ENCODE results near the gene PRKCE. TPM values are rescaled to one million over a fixed set of nuclear protein-coding genes. Genes with fewer than 3 reads are reported as not detected.
"Not testable (repeated sequence)": the region's sequence is repeated elsewhere in the genome, so short reads cannot be mapped to it uniquely, and the experiment has no call there.

The PRKCE gene
- total RNA-seq, 1 donor from 2014 or later, result 13.7 TPM

DNA sequence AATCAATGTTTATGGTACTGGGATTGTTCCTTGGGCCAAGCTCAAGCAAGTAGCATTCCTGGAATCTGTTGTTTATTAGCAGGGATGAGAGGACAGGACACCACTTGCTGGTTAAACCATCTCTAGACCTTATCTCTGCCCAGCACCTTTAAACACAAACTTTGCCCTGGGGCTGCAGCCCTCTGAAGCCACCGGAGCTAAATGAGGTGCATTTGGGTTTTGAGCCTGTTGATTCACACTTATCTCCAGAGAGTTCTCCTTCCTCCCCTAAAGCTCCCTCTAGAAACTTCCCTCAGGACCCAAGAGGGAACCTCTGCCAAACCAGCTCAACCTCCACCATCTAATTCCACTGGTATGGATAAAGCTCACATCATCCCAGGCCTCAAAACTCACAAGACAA lies 551.0 kb downstream of the PRKCE start:
- intact Hi-C loops (cut with micrococcal nuclease), result no loop called here

DNA sequence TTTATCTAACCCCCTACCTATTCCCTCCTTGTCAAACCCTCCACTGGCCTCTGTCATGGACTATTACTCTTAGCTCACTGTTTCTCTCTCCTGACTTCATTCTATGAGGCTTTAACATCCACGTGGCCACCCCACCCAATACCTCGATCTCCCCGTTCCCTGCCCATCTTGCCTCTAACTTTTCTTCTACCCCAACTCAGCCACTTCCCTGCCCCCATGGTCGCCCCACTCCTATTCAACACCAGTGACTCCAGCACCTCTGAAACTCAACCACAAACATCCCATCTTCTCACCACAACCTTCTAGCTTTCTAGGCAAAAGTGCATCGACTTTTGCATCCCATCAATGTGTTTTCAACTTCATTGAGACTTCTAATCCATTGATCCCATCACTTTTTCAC lies 551.5 kb downstream of the PRKCE start:
- intact Hi-C loops (cut with micrococcal nuclease), result no loop called here

DNA sequence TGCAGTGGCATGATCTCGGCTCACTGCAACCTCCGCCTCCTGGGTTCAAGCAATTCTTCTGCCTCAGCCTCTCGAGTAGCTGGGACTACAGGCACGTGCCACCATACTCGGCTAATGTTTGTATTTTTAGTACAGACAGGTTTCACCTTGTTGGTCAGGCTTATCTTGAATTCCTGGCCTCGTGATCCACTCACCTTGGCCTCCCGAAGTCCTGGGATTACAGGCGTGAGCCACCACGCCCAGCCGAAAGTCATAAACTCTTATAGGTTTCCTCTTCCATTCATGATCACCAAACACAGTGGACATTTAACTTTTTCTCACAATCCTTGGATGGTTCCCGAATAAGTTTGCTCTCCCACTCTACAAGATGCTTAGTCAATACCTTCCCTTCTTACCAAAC lies 552.2 kb downstream of the PRKCE start:
- intact Hi-C loops (cut with micrococcal nuclease), result not testable (repeated sequence)

DNA sequence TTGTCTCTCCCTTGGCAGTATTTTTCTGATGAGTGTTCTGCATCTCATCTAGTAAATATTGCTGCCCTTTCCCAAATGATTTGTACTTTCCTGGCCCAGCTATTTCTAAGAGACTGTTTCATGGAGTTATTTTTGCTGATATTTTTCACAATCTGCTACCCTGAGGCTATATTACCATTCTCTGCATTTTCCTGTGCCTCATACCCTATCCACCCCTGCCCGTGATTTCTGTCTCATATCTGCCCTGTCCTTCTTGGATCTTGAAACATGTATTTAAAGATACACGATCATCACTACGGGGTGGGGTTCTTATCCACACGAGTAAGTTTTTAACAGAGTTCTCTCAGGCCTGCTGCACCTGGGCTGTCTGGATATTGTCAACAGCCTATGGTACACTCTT lies 556.1 kb downstream of the PRKCE start:
- intact Hi-C loops (cut with micrococcal nuclease), result no loop called here

DNA sequence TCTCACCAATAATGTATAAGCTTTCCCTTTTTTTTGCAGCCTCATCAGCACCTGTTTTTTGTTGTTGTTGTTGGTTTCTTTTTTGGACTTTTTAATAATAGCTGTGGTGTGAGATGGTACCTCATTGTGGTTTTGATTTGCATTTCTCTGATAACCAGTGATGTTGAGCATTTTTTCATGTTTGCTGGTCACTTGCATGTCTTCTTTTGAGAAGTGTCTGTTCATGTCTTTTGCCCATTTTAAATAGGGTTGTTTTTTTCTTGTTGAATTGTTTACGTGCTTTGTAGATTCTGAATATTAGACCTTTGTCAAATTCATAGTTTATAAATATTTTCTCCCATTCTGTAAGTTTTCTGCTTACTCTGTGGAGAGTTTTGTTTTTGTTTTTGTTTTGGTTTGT lies 557.3 kb downstream of the PRKCE start:
- intact Hi-C loops (cut with micrococcal nuclease), result no loop called here

DNA sequence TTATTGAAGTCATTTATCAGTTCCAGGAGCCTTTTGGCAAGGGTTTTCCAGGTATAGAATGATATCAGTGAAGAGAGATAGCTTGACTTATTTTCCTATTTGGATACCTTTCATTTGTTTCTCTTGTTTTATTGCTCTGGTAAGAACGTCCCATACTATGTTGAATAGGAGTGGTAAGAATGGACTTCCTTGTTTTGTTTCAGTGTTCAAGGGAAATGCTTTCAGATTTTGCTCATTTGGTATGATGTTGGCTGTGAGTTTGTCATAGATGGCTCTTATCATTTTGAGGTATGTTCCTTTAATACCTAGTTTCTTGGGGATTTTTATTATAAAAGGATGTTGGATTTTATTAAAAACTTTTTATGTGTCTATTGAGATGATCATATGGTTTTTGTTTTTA lies 558.6 kb downstream of the PRKCE start:
- intact Hi-C loops (cut with micrococcal nuclease), result no loop called here

DNA sequence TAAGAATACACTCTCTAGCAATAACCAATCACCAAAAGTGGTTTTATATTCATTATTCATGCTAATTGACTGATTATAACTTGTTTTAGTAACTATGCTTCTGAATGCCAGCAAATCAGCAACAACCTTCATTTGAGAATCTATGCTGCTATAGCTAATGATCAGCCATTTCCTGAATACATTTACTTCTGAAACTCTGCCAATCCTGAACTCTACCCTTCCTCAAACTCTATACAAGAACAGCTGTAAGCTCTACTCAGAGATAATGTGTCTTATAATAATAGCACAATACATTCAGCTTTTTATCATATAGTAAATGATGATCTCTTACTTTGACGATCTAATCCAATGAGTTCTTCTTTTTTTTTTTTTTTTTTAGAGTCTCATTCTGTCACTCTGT lies 560.0 kb downstream of the PRKCE start:
- intact Hi-C loops (cut with micrococcal nuclease), result no loop called here

DNA sequence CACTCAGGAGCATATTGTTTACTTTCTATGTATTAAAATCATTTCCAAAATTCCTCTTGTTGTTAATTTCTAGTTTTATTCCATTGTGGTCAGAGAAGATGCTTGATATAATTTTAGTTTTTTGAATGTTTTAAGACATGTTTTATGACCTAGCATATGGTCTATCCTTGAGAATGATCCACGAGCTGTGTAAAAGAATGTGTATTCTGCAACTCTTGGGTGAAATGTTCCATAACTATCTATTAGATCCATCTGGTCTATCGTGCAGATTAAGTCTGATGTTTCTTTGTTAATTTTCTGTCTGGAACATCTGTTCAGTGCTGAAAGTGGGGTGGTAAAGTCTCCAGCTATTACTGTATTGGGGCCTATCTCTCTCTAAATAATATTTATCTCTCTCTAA lies 562.4 kb downstream of the PRKCE start:
- intact Hi-C loops (cut with micrococcal nuclease), result no loop called here

DNA sequence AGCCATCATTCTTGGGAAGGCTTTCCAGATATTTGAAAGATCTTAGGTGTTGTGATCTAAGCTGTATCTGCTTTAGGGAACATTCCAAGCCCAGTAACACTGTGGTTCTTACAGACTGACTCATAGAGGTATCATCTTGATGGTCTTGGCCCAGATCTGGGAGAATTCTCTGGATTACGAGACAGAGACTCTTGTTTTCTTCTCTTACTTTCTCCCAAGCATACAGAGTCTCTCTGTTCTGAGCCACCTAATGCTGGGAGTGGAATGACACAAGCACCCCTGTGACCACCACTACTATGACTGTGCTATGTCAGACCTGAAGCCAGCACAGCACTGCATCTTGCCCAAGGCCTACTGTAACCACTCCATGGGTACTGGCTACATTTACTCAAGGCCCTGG lies 564.7 kb downstream of the PRKCE start:
- intact Hi-C loops (cut with micrococcal nuclease), result no loop called here

DNA sequence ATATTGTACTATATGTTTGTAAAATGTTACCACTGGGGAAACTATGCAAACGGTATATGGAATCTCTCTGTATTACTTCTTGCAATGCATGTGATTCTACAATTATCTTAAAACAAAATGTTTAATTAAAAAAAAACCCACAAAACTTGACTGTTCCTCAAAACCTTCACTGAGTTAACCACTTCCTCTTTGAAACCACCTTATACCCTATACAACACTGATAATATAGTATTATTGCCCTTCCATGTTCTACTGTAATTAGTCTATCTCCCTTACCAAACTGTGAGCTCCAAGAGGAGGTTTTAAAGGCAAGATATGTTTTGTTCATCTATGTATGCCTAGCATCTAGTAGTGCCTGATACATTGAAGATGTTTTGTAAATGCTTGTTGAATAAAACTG lies 572.0 kb downstream of the PRKCE start:
- intact Hi-C loops (cut with micrococcal nuclease), result not testable (repeated sequence)

DNA sequence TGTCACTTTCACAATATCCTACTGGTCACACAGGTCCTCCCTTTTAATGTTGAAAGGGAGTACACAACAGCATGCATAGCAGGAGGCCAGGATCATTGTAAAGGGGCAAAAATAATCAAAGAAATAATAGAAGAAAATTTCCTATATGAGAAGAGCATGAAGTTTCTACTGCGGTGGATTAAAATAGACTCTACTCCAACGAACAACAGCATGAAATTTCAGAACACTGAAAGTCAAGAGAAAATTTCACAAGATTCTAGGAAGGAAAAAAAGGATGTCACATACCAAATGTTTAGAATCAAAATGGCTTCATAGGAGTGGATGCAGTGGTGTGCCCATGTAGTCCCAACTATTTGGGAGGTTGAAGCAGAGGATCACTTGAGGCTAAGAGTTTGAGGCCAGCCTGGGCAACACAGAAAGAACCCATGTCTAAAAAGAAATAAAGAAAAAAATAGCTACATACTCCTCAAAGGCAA lies 573.7 kb downstream of the PRKCE start:
- intact Hi-C loops (cut with micrococcal nuclease), result loop anchor here (2.0 kb wide), 1 partner anchor 14 kb away; no protein-coding TSS in a partner anchor

DNA sequence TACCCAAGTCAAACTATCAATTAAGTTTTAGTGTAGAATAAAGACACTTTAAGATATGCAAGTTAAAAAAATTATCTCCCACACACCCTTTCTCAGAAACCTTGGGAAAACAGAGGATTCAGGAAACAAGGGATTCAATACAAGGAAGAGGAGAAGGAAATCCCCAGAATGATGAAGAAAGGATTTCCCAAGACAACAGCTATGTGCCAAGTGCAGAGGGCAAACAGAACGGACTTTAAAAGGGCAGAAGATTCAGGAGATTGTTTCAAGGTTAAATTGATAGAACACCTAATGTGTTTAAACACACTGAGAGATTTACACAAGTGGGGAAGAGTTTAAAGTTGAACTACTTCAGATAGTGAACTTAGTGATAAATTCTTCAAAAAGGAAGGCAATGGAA lies 574.3 kb downstream of the PRKCE start:
- intact Hi-C loops (cut with micrococcal nuclease), result loop anchor here (2.0 kb wide), 1 partner anchor 13 kb away; no protein-coding TSS in a partner anchor

DNA sequence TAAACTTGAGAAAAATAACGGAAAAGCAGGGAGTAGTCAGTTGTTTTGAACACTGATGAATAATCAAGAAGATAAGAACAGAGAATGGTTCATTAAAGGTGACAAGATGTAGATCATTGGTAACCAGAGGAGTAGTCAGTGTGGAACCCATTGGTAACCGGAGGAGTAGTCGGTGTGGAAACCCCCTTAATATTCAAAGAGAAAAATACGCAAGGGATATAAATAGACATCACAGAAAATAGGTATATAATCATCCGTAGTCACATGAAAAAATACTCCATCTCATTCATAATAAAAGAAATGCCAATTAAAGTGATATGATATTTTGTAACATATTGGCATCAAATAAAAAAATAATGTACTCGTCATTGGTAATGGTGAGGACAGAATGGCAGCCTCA lies 575.1 kb downstream of the PRKCE start:
- intact Hi-C loops (cut with micrococcal nuclease), result no loop called here

DNA sequence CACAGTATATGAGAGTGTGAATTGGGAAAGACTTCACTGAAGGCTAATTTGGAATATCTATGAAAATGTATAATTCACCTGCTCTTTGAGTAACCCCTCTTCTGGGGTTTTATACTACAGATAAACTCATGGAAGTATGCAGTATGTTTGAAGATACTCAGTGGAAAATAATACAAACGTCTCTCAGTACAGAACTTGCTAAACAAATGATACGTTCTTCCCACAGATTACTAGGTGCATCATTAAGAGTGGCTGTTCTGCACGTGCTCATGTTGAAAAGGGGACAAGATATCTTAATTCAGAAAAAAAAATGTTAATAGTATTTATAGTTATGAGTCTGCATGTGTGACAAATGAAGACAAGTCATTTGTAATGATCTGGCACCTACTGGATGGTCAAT lies 575.5 kb downstream of the PRKCE start:
- intact Hi-C loops (cut with micrococcal nuclease), result no loop called here

DNA sequence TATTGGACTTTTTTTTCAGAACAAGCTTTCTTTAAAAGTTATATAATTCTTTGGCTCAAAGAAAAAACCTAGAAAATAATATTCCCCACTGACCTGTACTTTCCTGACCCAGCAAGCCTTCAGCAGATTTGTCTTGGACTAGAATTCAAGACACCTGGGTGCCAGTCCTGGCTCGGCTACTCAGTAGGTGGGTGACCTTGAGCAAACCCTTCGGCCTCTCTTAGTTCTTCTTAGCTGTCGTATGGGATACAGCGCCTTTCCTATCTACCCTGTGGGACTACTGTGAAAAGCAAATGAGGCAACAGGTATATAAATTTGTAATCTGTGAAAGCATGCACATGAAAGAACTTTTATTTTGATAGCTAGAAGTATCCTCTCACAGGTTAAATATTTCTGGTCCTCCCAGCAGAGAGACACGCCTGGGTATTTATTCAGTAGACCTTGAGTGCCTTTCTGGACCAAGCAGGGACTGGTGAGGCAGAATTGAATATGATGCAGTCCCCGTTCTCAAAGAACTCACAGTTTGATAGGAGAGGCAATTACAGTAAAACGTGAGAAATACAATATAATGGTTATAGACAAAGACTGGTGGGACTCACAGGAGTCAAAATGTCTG lies 576.3 kb downstream of the PRKCE start:
- intact Hi-C loops (cut with micrococcal nuclease), result no loop called here

DNA sequence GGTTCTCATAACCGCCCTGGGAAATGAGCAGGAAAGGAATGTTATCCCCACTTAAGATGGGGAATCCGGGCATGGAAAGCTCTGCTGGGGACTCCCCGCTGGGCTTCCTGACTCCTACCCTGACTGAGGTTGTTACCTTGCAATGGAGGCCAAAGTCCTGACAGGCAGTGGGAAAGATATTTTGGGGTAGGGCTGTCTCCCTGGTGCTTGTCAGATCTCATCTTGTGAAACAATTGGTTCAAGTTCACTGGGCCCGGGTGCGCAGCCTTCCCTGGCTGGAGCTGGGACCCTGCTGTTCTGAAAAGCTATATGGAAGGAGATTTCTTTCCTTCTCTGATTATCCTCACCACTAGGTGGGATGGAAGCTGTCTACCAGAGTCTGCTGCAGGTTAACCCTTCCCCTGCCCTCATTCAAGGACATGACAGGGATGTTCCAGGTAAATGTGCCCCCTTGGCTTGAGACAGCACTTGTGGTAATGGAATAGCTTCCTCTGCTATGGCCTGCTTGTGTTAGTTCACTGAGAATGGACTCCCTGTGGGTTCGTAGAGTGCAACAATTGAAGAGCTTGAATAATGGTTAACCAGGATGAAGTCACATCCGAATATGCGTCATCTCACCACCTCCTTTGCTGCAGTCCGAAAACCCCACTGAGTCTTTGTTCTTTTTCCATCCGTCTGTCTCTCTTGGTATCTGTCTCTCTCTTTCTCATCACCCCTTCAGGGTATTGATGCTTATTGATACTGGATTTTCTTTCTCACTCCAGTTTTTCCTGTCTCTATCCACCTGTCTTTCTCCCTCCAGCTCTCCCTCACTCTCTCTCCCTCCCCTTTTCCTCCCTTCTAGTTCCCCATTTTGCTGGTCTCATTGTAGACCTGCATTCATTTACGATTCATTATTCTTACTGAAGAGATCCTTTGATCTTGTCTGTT lies 577.9 kb downstream of the PRKCE start:
- intact Hi-C loops (cut with micrococcal nuclease), result loop anchor here (1.0 kb wide), 4 partner anchors 10 to 134 kb away; partner anchors contain the start of gene EPAS1

DNA sequence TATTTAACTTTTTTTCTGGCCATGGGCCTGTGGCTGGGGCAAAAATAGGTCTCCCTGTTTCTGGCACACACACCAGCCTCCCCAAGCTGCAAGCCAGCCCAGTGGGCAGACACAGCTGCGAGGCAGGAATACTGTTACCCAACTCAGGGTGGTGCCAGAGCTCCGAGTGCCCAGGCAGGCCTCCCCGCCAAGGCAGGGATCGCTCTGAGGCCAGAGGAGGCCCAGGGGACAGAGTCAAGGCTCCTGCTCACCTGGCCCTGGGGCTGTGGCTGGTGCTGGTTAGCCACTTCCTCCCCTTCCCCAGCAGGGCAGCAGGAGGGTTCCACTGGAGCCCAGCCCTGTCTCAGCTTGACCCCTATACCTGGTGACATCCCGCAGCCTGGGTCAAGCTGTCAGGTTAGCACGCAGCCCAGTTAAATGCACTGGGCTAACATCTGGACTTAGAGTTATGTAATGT lies 578.7 kb downstream of the PRKCE start:
- intact Hi-C loops (cut with micrococcal nuclease), result no loop called here

DNA sequence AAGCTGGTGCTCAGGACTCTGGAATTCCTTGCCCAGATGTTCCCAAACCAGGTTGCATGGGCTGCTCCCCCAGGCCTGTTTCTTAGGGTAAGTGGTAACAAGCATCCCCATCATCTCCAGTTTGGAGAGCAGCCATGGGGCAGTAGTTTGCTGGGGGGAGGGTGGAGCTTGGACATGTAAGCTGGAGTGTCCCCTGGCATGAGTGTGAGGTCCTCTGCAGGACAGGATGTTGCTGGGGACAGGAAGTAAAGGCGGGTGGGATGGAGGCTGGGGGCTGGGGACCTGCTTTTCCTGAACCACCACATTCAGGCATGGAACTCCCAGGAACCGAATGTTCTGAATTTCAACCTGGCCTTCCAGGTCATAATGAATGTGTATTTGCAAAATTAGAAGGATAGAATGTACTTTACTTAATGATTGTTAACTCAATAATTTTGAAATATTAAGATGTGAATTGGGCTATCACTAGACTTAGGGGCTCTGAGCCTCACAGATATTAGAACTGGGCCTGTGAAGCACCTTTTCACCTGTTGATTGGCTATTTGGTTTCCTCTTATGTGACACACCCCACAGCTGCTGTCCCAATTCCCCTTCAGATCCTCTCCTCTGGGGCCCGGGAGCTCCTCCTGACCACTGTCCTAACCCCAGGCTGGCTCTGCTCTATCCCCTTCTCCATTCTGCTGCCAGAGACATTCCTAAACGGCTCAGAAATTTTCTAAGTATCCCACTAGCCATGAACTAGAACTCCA lies 579.4 kb downstream of the PRKCE start:
- intact Hi-C loops (cut with micrococcal nuclease), result no loop called here

DNA sequence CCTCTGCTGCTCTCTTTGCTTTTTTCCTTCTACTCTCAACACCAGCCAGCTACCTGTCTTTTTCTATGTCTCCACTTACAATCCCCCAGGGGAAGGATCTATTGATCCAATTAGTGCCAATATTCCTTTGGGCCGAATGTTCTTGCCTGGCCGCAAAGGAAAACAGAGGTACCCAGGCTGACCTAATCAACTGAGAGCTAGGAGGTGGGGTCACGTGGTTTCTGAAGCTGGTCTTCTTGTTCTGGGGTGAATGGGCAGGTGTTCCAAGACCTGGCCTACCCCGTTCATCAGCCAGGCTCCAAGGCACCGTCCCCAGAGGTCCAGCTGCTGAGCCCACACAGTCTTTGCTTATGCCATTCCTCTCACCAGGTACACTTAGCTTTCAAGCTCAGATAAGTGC lies 580.2 kb downstream of the PRKCE start:
- intact Hi-C loops (cut with micrococcal nuclease), result no loop called here

DNA sequence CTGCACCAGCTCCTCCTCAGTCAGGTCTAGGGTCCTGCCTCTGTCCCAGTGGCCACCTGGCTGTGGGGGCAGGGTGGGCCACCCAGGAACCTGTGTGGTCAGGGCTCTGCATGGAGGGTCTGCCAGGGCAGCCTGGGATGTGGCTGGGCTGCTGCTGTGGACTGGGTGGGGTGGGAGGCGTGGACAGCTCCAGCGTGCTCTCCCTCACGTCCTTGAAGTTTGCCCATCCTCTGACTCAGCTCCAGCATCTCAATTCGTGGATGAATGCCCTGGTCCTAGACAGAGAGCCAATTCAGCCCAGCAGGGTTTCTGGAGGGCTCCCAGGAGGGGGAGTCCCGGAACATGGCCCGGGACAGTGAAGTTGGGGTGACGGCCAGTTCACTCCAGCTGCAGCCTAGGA lies 581.4 kb downstream of the PRKCE start:
- intact Hi-C loops (cut with micrococcal nuclease), result no loop called here

DNA sequence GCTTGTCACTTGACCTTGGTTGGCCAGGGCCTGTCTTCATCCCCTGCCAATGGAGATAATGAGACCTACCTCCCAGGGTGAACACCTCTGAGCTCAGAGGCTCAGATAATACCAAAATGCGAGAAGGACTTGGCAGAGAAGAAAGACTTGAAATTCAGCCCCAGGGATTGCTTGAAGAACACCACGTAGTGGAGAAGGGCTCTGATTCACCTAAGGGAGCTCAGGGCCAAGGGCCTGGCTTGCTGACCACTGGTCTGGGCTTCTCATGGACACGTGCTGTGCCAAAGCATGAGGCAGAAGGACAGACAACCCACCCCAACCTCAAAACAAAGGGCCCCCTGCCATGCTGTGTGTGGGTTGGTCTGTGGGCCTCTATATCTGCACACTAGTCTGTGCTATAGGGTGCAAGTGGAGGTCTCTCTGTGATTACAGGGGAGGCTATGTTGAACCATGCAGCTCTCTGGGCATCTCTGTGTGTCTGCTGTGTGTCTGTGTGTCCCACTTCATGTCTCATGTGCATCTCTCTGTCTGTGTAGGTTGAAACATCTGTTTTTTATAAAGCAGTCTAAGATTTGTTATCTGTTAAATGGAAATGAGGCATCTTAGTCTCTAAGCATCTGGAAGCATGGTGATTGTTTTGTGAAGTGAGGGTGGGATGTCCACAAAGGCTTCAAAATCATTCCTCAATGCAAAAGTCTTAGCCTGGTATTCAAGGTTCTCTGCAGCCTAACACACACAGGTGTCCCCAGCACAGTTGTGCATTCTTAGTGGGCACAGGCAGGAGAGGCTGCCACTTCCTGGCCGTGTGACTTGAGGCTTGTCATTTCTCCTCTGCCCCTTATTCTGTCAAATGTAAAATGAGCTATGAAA lies 584.8 kb downstream of the PRKCE start:
- intact Hi-C loops (cut with micrococcal nuclease), result no loop called here

Data from T-helper 1 cell treated with Interleukin-12 subunit alpha and Interleukin-12 subunit beta and Interleukin-4 antibody, amounts not matched to agents 30 ng/mL and 1 ng/mL, for 36 hours (primary cell).